H1 (cell line): Measurements from ENCODE around the gene MAN1C1. TPM values are rescaled to one million over a fixed set of nuclear protein-coding genes. Genes with fewer than 3 reads are reported as not detected.

Experiments used
- CTCF ChIA-PET: fragments of 300-600 bp; sonication (Branson Sonifier 250); formaldehyde crosslinking; loops from one replicate; lab custom pipeline; 2021; ENCODE audit not compliant: partially characterized antibody; lab: Charles Lee
- POLR2A ChIA-PET: fragments of 300-600 bp; sonication (Branson Sonifier 250); formaldehyde crosslinking; loops from one replicate; lab custom pipeline; 2021; ENCODE audit warnings: inconsistent platforms; ENCODE audit not compliant: partially characterized antibody; lab: Charles Lee
- DNase-seq, 2 experiments: peaks; one replicate each; pipeline versions ENCODE4 v3.0.0 to v3.0.0-alpha.2; 2010 to 2022; ENCODE audit warnings: low spot score in 2 of 2, low read depth in 1 of 2, mixed read lengths in 1 of 2
- FAIRE-seq: peaks from 2 replicates; lab custom pipeline; 2011; peaks lifted over from hg19 to GRCh38; lab: Jason Lieb, UNC
- H2AFZ ChIP-seq: 2 replicates; pipeline ENCODE4 v1.8.1; 2012; ENCODE audit warnings: low read length, inconsistent platforms
- H2AK5ac ChIP-seq: 2 replicates; pipeline ENCODE4 v1.6.1; 2013; ENCODE audit warnings: low read depth, low read length
- H2BK120ac ChIP-seq: replicated peaks from 2 replicates; pipeline ENCODE3; 2013; ENCODE audit warnings: low read depth, low read length, inconsistent platforms
- H2BK12ac ChIP-seq: 2 replicates; pipeline ENCODE4 v1.6.1; 2013; ENCODE audit warnings: low read depth, low read length
- H2BK15ac ChIP-seq: 2 replicates; pipeline ENCODE4 v1.6.1; 2013; ENCODE audit warnings: low read length
- H2BK20ac ChIP-seq: 2 replicates; pipeline ENCODE4 v1.6.1; 2013; ENCODE audit warnings: low read length
- H2BK5ac ChIP-seq: 2 replicates; pipeline ENCODE4 v1.6.1; 2013; ENCODE audit warnings: low read depth, low read length
- H3K14ac ChIP-seq: 2 replicates; pipeline ENCODE4 v1.6.1; 2013; ENCODE audit warnings: inconsistent platforms; ENCODE audit not compliant: insufficient read length
- H3K18ac ChIP-seq: 2 replicates; pipeline ENCODE4 v1.6.1; 2013; ENCODE audit warnings: low read length; ENCODE audit errors: extremely low read depth
- H3K23ac ChIP-seq: 2 replicates; pipeline ENCODE4 v1.6.1; 2013; ENCODE audit warnings: inconsistent platforms; ENCODE audit not compliant: insufficient read length
- H3K23me2 ChIP-seq: 2 replicates; pipeline ENCODE4 v1.6.1; 2013; ENCODE audit warnings: low read depth, low read length
- H3K27ac ChIP-seq: 2 replicates; pipeline ENCODE4 v1.6.1; 2011; ENCODE audit warnings: low read depth, low read length, inconsistent platforms
- H3K27me3 ChIP-seq, 4 experiments: replicated peaks in 1 of 4; 1 replicate in 1 of 4; 2 replicates in 3 of 4; pipeline versions ENCODE4 v1.6.1 to v1.8.1; 2011 to 2013; ENCODE audit warnings: low read length in 3 of 4, mild to moderate bottlenecking in 3 of 4, inconsistent platforms in 2 of 4, mixed read lengths in 2 of 4, moderate library complexity in 1 of 4; ENCODE audit not compliant: control insufficient read depth in 3 of 4, insufficient read depth in 3 of 4; ENCODE audit errors: extremely low read depth in 1 of 4
- H3K36me3 ChIP-seq, 4 experiments: 2 replicates each; pipeline versions ENCODE4 v1.6.1 to v1.8.1; 2011 to 2013; ENCODE audit warnings: mild to moderate bottlenecking in 4 of 4, low read length in 3 of 4, moderate library complexity in 2 of 4, control low read depth in 1 of 4, inconsistent platforms in 1 of 4; ENCODE audit not compliant: insufficient read depth in 4 of 4, control insufficient read depth in 2 of 4
- H3K4ac ChIP-seq: replicated peaks from 2 replicates; pipeline ENCODE3; 2013; ENCODE audit warnings: low read length, low read depth, mixed read lengths, inconsistent platforms; ENCODE audit not compliant: insufficient read length
- H3K4me1 ChIP-seq, 4 experiments: replicated peaks in 1 of 4; 1 replicate in 1 of 4; 2 replicates in 3 of 4; pipeline versions ENCODE4 v1.6.1 to v1.8.1; 2011 to 2013; ENCODE audit warnings: low read length in 3 of 4, inconsistent platforms in 2 of 4, mixed read lengths in 1 of 4; ENCODE audit not compliant: insufficient read depth in 4 of 4, control insufficient read depth in 3 of 4
- H3K4me2 ChIP-seq, 2 experiments: 2 replicates each; pipeline versions ENCODE4 v1.6.1 to v1.8.1; 2011 to 2013; ENCODE audit warnings: low read depth in 2 of 2, low read length in 2 of 2, control low read depth in 1 of 2, inconsistent platforms in 1 of 2, mild to moderate bottlenecking in 1 of 2; ENCODE audit not compliant: insufficient read depth in 1 of 2
- H3K4me3 ChIP-seq, 4 experiments: fragments of 200-600, 300-600 bp in 1 of 4; sonication (generic), shearing (Covaris generic), sonication (Bioruptor Twin) in 1 of 4; 2 replicates each; pipeline versions ENCODE4 v1.5.1 to v1.8.1; 2011 to 2016; ENCODE audit warnings: low read length in 4 of 4, low read depth in 3 of 4, control low read depth in 2 of 4, inconsistent platforms in 2 of 4, mild to moderate bottlenecking in 2 of 4, mixed read lengths in 1 of 4, moderate library complexity in 1 of 4; ENCODE audit not compliant: insufficient read depth in 2 of 4; ENCODE audit errors: extremely low read depth in 1 of 4
- H3K56ac ChIP-seq: replicated peaks from 2 replicates; pipeline ENCODE3; 2013; ENCODE audit warnings: low read depth, mild to moderate bottlenecking, mixed read lengths, low read length, inconsistent platforms; ENCODE audit not compliant: insufficient read length
- H3K79me1 ChIP-seq: 2 replicates; pipeline ENCODE4 v1.6.1; 2013; ENCODE audit warnings: low read depth, low read length, control low read depth
- H3K79me2 ChIP-seq, 2 experiments: 2 replicates each; pipeline versions ENCODE4 v1.6.1 to v1.8.1; 2012 to 2013; ENCODE audit warnings: low read length in 2 of 2, mild to moderate bottlenecking in 2 of 2, inconsistent platforms in 1 of 2; ENCODE audit not compliant: insufficient read depth in 2 of 2, control insufficient read depth in 1 of 2
- H3K9ac ChIP-seq, 4 experiments: replicated peaks in 1 of 4; 1 replicate in 1 of 4; 2 replicates in 3 of 4; pipeline versions ENCODE4 v1.6.1 to v1.8.1; 2011 to 2013; ENCODE audit warnings: low read depth in 3 of 4, low read length in 3 of 4, control low read depth in 2 of 4, mild to moderate bottlenecking in 2 of 4, moderate library complexity in 2 of 4, inconsistent platforms in 1 of 4; ENCODE audit errors: extremely low read depth in 1 of 4
- H3K9me3 ChIP-seq, 2 experiments: 2 replicates each; pipeline versions ENCODE4 v1.6.1 to v1.8.1; 2012 to 2013; ENCODE audit warnings: mild to moderate bottlenecking in 2 of 2, moderate library complexity in 2 of 2, control low read depth in 1 of 2, inconsistent platforms in 1 of 2, low read depth in 1 of 2, low read length in 1 of 2, mixed read lengths in 1 of 2; ENCODE audit not compliant: insufficient read depth in 2 of 2
- H4K20me1 ChIP-seq, 2 experiments: replicated peaks in 1 of 2; 2 replicates each; pipeline versions ENCODE3 to v1.8.1; 2011 to 2013; ENCODE audit warnings: inconsistent platforms in 2 of 2, low read length in 2 of 2, mild to moderate bottlenecking in 1 of 2; ENCODE audit not compliant: insufficient read depth in 2 of 2, control insufficient read depth in 1 of 2
- H4K5ac ChIP-seq: 2 replicates; pipeline ENCODE4 v1.6.1; 2013; ENCODE audit warnings: low read length, low read depth, mixed read lengths, inconsistent platforms; ENCODE audit not compliant: insufficient read length
- H4K8ac ChIP-seq: 2 replicates; pipeline ENCODE4 v1.8.0; 2013; ENCODE audit warnings: mild to moderate bottlenecking, moderate library complexity, low read length, inconsistent platforms; ENCODE audit not compliant: insufficient read depth; ENCODE audit errors: extremely low read depth
- H4K91ac ChIP-seq: replicated peaks from 2 replicates; pipeline ENCODE3; 2013; ENCODE audit warnings: low read length, mixed read lengths, inconsistent platforms; ENCODE audit not compliant: insufficient read length
- EP300 ChIP-seq, 2 experiments: IDR thresholded peaks; 1 replicate in 1 of 2; 2 replicates in 1 of 2; pipeline ENCODE4 v1.6.1; 2011 to 2012; ENCODE audit warnings: low read depth in 2 of 2, low read length in 2 of 2, mild to moderate bottlenecking in 2 of 2, borderline replicate concordance in 1 of 2, inconsistent platforms in 1 of 2, moderate library complexity in 1 of 2
- GTF2F1 ChIP-seq: IDR thresholded peaks from 2 replicates; pipeline ENCODE4 v1.6.1; 2012; ENCODE audit warnings: low read depth, low read length, improper control_type of control experiment, borderline replicate concordance
- HDAC6 ChIP-seq: IDR thresholded peaks from one replicate; pipeline ENCODE4 v1.7.1; 2012; ENCODE audit warnings: low read depth, mild to moderate bottlenecking, inconsistent platforms, low read length, moderate library complexity
- KDM1A ChIP-seq: fragments of 200-600, 300-600 bp; sonication (generic); IDR thresholded peaks from 2 replicates; pipeline ENCODE4 v1.7.1; 2016; ENCODE audit warnings: mild to moderate bottlenecking, low read length, borderline replicate concordance
- POLR2A ChIP-seq, 2 experiments: IDR thresholded peaks; 1 replicate in 1 of 2; 2 replicates in 1 of 2; pipeline ENCODE4 v1.6.1; 2011; ENCODE audit warnings: low read depth in 2 of 2, low read length in 2 of 2, mild to moderate bottlenecking in 2 of 2; ENCODE audit errors: control extremely low read depth in 1 of 2
- RFX5 ChIP-seq: IDR thresholded peaks from 2 replicates; pipeline ENCODE4 v1.6.1; 2011; ENCODE audit warnings: low read depth, low read length, improper control_type of control experiment, borderline replicate concordance
- SAP30 ChIP-seq: fragments of 300-600 bp; sonication (generic); IDR thresholded peaks from 2 replicates; pipeline ENCODE4 v1.7.1; 2012; ENCODE audit warnings: low read length, moderate library complexity, mild to moderate bottlenecking, inconsistent platforms; ENCODE audit not compliant: insufficient read depth, insufficient replicate concordance
- SIN3A ChIP-seq, 2 experiments: IDR thresholded peaks in 1 of 2; conservative IDR thresholded peaks in 1 of 2; 2 replicates each; pipeline ENCODE4 v1.6.1; 2011 to 2012; ENCODE audit warnings: low read length in 2 of 2, improper control_type of control experiment in 1 of 2, low read depth in 1 of 2, mild to moderate bottlenecking in 1 of 2
- TEAD4 ChIP-seq: IDR thresholded peaks from 2 replicates; pipeline ENCODE4 v1.6.1; 2012; ENCODE audit warnings: low read depth, low read length, inconsistent platforms, mixed read lengths
- YY1 ChIP-seq: IDR thresholded peaks from 2 replicates; pipeline ENCODE4 v1.6.1; 2011; ENCODE audit warnings: low read depth, mild to moderate bottlenecking, low read length
- WGBS, 2 experiments: shearing (Covaris generic) in 1 of 2; methylation state at CpG; one replicate each; pipeline versions ENCODE4 v1.1.6 to v1.1.7; 2013 to 2015; ENCODE audit warnings: low lambda C conversion rate in 2 of 2, mixed read lengths in 2 of 2, inconsistent platforms in 1 of 2, low coverage in 1 of 2, missing lambda C conversion rate in 1 of 2; ENCODE audit not compliant: insufficient replicate concordance in 2 of 2, insufficient coverage in 1 of 2, insufficient read length in 1 of 2; ENCODE audit errors: extremely low coverage in 1 of 2, missing lambda C conversion rate in 1 of 2; 5-methylcytosine and 5-hydroxymethylcytosine counted together
- polyA plus RNA-seq, 7 experiments: library from polyadenylated mRNA; depleted of rRNA in 3 of 7; stranded (reverse) in 5 of 7; unstranded in 2 of 7; fragments of >200 nt in 5 of 7; fragments of 200-250 nt in 2 of 7; gene quantifications; 1 replicate in 5 of 7; 2 replicates in 1 of 7; 4 replicates in 1 of 7; pipeline versions ENCODE4 v1.2.1 to v1.2.3, GENCODE V29; 2011 to 2013; ENCODE audit warnings: missing spikeins in 2 of 7, mixed read lengths in 2 of 7
- total RNA-seq: library from RNA; stranded (reverse); fragmentation: NEBNext Ultra II Directional; extraction: Animal tissue kit (Norgen Biotek cat#: 25700); gene quantifications from 2 replicates; pipeline ENCODE4 v1.2.1, GENCODE V29; 2021

MAN1C1 gene
- total and polyA plus RNA-seq, 2 of the 8 experiments (the other 6 are each of a cell fraction or from before 2014, with no cell fraction given), result 7.8 to 15.2 TPM

DNA sequence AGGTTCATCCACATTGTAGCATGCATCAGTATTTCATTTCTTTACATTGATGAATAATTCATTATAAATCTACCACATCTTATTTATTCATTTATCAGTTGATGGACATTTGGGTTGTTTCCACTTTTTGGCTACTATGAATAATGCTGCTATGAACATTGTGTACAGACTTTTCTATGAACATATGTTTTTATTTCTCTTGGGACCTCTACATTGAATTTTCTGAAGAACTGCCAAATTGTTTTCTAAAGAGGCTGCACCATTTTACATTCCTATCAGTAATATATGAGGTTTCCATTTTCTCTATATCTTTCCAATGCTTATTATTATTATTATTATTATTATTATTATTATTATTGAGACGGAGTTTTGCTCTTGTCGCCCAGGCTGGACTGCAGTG lies 102.1 kb downstream of the MAN1C1 start:
- Histone ChIP-seq H3K79me1 (no peaks in the 10 kb centered on the region), H3K36me3 (no peaks in the 10 kb centered on the region), H2BK120ac (no peak overlapping the region), H3K9ac (no peak overlapping the region), H3K4me1 (0 out of 7 replicates have a peak, but pooled peaks cover 0 to 3% (median 0%) of the 10 kb centered on the region in 4 experiments), H2BK5ac (no peak overlapping the region), H3K4me3 (no peak overlapping the region), H3K18ac (no peak overlapping the region), H4K91ac (no peak overlapping the region), H3K56ac (no peak overlapping the region), H2BK15ac (no peak overlapping the region), H4K8ac (no peak overlapping the region), H2BK12ac (no peak overlapping the region), H4K5ac (no peak overlapping the region), H2BK20ac (no peak overlapping the region), H3K4me2 (no peak overlapping the region), H2AFZ (no peak overlapping the region), H3K23me2 (no peaks in the 10 kb centered on the region), H4K20me1 (no peaks in the 10 kb centered on the region), H3K23ac (no peak overlapping the region), H2AK5ac (no peak overlapping the region), H3K4ac (no peak overlapping the region), H3K27me3 (no peaks in the 10 kb centered on the region), H3K9me3 (no peaks in the 10 kb centered on the region), H3K14ac (no peak overlapping the region), H3K79me2 (no peaks in the 10 kb centered on the region), H3K27ac (no peak overlapping the region)
- no peak for TF ChIP-seq SAP30
- TF ChIP-seq EP300 (IDR thresholded peaks at IDR 0.05; ENCODE audit: borderline replicate concordance in 1 of 2, low read depth in 2 of 2, low read length in 2 of 2), result no peak
- TF ChIP-seq KDM1A, result no peak
- TF ChIP-seq TEAD4, result no peak
- no peak for TF ChIP-seq SIN3A (conservative IDR thresholded peaks at IDR 0.05 in 1 of 2, IDR thresholded peaks at IDR 0.05 in 1 of 2; ENCODE audit: low read depth in 1 of 2, low read length in 2 of 2)
- no peak for TF ChIP-seq HDAC6
- TF ChIP-seq GTF2F1, result no peak
- TF ChIP-seq POLR2A (IDR thresholded peaks at IDR 0.05; ENCODE audit: control extremely low read depth in 1 of 2, low read depth in 2 of 2, low read length in 2 of 2), result no peak
- TF ChIP-seq RFX5, result no peak
- TF ChIP-seq YY1, result no peak
- FAIRE-seq, result no peak
- DNase-seq, result no peak
- ChIA-PET POLR2A (no interaction called here), CTCF (interaction anchor here (0.8 kb wide), 1 partner anchor 96 kb away, joined by 3 read pairs; no protein-coding TSS in a partner anchor)
- 87% methylated on average over 2 of the region's 2 CpGs; no CpG with 5 or more reads in 1 of the 2 experiments for WGBS, 2 experiments
